GM12872 (cell line): ENCODE results near the gene UBE2E3.

ENCODE experiments used
- TF ChIP-seq, protein P1 (sequence below): IDR thresholded peaks from 3 replicates; pipeline ENCODE4 v1.5.1; 2011; ENCODE audit warnings: low read depth, mild to moderate bottlenecking, low read length, moderate library complexity; ENCODE audit not compliant: insufficient read depth

Gene UBE2E3

DNA sequence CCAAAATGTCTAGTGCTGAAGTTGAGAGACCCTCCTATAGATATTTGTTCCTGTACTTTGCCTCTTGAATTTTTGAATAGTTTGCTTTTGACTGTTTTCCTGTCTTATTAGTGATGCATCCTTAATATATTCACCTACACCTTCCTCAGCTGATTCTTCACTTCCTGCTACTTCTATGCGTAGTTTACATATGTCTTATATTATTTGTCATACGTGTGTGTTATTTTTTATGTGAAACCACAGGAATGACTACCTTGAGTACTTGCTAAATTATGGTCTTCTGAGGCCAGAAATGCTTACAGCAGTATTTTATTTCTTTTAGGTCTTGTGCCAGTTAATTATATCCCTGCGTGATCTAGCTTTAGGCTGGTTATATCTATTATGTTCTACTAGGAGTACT is 9.9 kb downstream of the UBE2E3 start:
- TF ChIP-seq, protein P1, sequence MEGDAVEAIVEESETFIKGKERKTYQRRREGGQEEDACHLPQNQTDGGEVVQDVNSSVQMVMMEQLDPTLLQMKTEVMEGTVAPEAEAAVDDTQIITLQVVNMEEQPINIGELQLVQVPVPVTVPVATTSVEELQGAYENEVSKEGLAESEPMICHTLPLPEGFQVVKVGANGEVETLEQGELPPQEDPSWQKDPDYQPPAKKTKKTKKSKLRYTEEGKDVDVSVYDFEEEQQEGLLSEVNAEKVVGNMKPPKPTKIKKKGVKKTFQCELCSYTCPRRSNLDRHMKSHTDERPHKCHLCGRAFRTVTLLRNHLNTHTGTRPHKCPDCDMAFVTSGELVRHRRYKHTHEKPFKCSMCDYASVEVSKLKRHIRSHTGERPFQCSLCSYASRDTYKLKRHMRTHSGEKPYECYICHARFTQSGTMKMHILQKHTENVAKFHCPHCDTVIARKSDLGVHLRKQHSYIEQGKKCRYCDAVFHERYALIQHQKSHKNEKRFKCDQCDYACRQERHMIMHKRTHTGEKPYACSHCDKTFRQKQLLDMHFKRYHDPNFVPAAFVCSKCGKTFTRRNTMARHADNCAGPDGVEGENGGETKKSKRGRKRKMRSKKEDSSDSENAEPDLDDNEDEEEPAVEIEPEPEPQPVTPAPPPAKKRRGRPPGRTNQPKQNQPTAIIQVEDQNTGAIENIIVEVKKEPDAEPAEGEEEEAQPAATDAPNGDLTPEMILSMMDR: no peak

DNA sequence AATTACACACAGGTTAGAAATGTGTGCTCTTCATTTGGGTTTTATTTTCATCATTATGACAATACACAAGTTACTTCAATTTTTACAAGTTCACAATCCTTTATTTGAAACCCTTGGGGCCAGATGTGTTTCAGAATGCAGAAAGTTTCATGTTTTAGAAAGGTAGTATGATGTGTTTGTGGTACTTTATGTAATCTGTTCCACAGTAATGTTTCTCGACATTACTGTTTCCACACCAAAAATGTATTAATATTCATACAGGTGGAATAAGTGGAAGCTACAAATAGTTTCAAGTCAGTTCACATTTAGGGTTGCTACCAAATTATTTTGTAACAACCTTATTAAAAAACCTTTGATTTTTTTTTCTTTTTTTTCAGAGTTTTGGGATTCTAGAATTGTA is 10.4 kb downstream of the UBE2E3 start:
- TF ChIP-seq, protein P1: no peak

DNA sequence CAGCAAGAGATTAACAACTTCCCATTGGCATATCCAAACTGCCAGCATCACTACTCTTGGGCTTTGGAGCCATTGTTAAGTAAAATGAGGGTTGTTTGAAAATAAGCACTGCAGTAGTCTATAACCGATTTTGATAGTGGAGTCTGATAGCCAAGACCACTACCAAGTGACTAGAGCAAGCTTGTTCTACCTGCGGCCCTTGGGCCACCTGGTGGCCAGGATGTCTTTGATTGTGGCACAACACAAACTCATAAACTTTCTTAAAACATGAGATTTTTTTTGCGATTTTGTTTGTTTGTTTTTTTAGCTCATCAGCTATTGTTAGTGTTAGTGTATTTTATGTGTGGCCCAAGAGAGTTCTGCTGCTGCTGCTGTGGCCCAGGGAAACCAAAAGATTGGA is 11.0 kb downstream of the UBE2E3 start:
- TF ChIP-seq, protein P1: peak; percentile 25; the same call in 1 of the 3 replicates

DNA sequence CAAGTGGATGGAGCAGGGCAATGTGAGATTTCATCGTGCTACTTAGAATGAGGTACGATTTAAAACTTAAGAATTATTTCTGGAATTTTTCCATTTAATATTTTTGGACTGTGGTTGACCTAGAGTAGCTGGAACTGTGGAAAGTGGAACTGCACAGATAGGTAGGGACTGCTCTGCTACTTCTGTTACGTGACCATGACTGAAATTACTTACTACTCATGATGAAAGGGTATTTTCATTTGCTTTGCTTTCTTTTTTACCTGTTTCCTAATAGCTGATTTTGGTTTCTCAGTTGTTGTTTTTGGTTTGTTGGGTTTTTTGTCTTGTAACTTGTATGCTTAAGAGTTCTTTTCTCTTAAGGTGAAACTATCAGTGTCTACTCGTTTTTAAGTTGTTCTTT is 11.4 kb downstream of the UBE2E3 start:
- TF ChIP-seq, protein P1: no peak

DNA sequence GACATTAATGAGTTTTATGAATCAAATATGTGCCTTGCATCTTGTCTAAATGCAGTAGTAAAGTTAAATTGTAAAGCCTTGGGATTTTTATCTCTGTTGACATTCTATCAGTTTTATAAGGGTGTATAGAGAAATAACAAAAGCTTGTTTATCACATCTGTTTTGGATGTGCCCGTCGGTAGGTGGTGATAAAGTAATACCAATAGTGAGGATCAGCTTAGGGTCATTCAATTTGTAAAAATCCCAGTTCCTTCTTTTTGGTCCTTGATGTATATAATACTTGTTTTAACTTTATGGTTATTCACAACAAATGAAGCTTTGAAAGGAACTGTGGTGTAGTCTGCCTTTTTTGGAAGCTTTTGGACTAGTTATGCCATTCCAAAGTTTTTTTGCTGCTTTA is 12.6 kb downstream of the UBE2E3 start:
- TF ChIP-seq, protein P1: no peak

DNA sequence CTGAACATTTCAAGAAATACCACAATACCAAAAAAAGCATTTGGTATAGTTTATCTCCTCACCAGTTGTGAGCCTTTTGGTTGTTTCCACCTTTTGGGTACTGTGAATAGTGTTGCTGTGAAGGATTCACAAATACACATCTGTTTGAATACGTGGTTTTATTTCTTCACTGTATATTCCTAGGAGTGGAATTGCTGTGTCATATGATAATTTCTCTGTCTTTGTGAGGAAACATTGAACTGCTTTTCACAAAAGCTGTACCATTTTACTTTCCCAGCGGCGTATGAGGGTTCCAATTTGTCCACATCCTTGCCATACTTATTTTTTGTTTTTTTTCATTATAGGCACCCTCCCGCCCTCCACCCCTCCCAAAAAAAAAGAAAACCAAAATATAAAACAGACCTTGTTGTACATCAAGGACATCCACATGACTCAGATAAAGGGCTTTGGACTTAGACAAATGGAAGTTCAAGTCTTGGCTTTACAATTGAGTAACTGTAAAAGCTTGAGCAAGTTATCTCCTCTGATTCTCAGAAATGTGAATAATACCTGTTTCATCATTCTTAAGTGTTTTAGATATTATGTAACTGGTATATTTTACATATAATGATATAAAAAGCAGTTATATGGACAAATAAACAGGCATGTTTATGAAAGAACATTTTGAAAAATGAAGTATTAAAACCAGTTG is 19.0 kb downstream of the UBE2E3 start:
- TF ChIP-seq, protein P1: no peak

DNA sequence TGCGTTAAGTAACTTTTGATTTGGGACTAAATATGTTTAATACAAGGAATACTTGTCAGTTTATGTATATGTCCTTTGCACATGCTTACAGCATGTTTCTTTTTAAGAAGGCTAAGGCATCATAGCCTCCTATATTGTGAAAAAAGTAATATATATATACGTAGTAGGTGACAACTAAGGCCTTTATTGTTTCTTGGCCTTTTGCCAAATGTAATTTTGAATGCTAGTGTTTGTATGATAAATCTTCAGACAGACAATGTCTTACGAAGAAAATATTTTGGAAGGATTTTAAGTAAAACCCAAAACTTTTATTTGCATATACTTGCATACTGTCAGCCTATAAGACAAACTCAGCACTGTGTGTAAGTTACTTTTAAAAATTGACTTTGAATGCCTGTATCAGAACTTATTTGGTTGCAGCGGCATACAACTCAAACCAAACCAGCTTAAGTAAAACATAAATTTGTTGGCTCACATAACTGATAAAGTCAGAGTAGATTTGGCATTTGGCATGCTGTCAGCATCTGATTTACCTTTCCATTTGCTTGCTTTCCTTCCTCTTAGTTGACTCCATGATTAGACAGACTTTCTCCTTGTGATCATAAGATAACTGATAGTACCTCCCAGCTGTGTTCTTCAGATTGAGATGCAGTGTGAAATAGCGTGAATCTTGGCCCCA is 24.4 kb downstream of the UBE2E3 start:
- TF ChIP-seq, protein P1: no peak
